A673 (cell line): ENCODE measurements around the gene HSDL2. TPM values are rescaled to one million over a fixed set of nuclear protein-coding genes. Genes with fewer than 3 reads are reported as not detected.

Experiments
- BruUV-seq: library from RNA; stranded (reverse); fragments of 400-500 nt; replicated peaks from 2 replicates; lab custom pipeline; 2021; lab: Mats Ljungman, UMichigan
- CTCF ChIA-PET: fragments of 300-600 bp; sonication (Branson Sonifier 250); formaldehyde crosslinking; loops from one replicate; lab custom pipeline; 2022; ENCODE audit warnings: antibody characterized with exemption; lab: Charles Lee
- POLR2A ChIA-PET: fragments of 300-600 bp; sonication (Branson Sonifier 250); formaldehyde crosslinking; loops from one replicate; lab custom pipeline; 2022; ENCODE audit warnings: antibody characterized with exemption; ENCODE audit not compliant: low non-redundant PET; lab: Charles Lee
- DNase-seq: peaks from one replicate; pipeline ENCODE4 v3.0.0-alpha.2; 2015; ENCODE audit warnings: low spot score
- H3K27ac ChIP-seq: fragments of 200-600 bp; sonication (generic); 2 replicates; pipeline ENCODE4 v1.5.1; 2016; ENCODE audit warnings: mixed run types, low read depth, mild to moderate bottlenecking, mixed read lengths, antibody characterized with exemption, low read length; ENCODE audit not compliant: poor library complexity, severe bottlenecking
- H3K27me3 ChIP-seq: fragments of 200-600 bp; sonication (generic); replicated peaks from 2 replicates; pipeline ENCODE4 v1.6.1; 2017; ENCODE audit warnings: mixed run types, low read depth, mild to moderate bottlenecking, mixed read lengths, antibody characterized with exemption, low read length; ENCODE audit not compliant: insufficient read depth, poor library complexity
- H3K36me3 ChIP-seq: fragments of 200-600 bp; sonication (generic); 2 replicates; pipeline ENCODE4 v1.6.1; 2016; ENCODE audit warnings: mixed run types, mild to moderate bottlenecking, mixed read lengths, antibody characterized with exemption, low read length; ENCODE audit not compliant: insufficient read depth, poor library complexity, severe bottlenecking
- H3K4me1 ChIP-seq: fragments of 200-600 bp; sonication (generic); 2 replicates; pipeline ENCODE4 v1.6.1; 2017; ENCODE audit warnings: mixed run types, mild to moderate bottlenecking, mixed read lengths, antibody characterized with exemption, low read length; ENCODE audit not compliant: insufficient read depth, poor library complexity, severe bottlenecking
- H3K4me3 ChIP-seq: fragments of 200-600 bp; sonication (generic); 2 replicates; pipeline ENCODE4 v1.5.1; 2016; ENCODE audit warnings: low read depth, mixed run types, mild to moderate bottlenecking, mixed read lengths, low read length; ENCODE audit not compliant: poor library complexity, severe bottlenecking
- H3K9me3 ChIP-seq: fragments of 200-600 bp; sonication (generic); 2 replicates; pipeline ENCODE4 v1.6.1; 2016; ENCODE audit warnings: mixed run types, low read depth, mild to moderate bottlenecking, mixed read lengths, antibody characterized with exemption, low read length; ENCODE audit not compliant: poor library complexity, severe bottlenecking
- CTCF ChIP-seq: fragments of 300-800, 200-600 bp; sonication (generic); conservative IDR thresholded peaks from 2 replicates; pipeline ENCODE4 v1.5.1; 2017; ENCODE audit warnings: low read depth, mild to moderate bottlenecking, antibody characterized with exemption, low read length, moderate library complexity, mixed read lengths
- EZH2 ChIP-seq: fragments of 200-600 bp; sonication (generic); IDR thresholded peaks from 2 replicates; pipeline ENCODE4 v1.6.1; 2017; ENCODE audit warnings: borderline replicate concordance, low read depth, mild to moderate bottlenecking, mixed read lengths, antibody characterized with exemption, low read length; ENCODE audit not compliant: poor library complexity, severe bottlenecking
- intact Hi-C: fragments of 100-400 bp; cut with micrococcal nuclease; formaldehyde crosslinking; loops from one replicate; pipeline ENCODE4 v1.10.0; 2022; ENCODE audit not compliant: unreplicated experiment
- total RNA-seq: library from RNA; stranded (reverse); gene quantifications from 2 replicates; pipeline ENCODE4 v1.2.3, GENCODE V29; 2021

The HSDL2 gene
- total RNA-seq, 1 experiment from 2014 or later = 28.2 TPM

GRCh38 chr9:112494153-112494552, 114.2 kb downstream of the HSDL2 start:
- intact Hi-C loops = no loop called here
- CTCF ChIA-PET = no interaction called here
- TF ChIP-seq CTCF (no peak), EZH2 (no peak)

DNA sequence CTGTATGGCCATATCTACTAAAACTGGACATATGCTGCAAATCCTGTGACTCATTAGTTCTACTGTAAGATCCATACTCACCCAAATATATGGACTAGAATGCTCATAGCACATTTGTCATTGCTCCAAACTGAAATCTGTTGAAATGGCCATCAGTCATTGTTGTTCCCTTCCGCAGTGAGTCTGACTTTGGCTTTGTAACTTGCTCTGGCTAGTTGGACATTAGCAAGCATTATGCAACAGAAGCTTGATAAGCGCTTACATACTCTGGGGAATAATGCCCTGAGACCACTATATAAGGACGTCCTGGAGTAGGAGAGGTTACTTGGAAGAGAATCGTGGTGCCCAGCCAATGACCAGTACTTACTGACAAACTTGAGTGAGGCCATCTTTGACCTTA, 115.7 kb downstream of the HSDL2 start:
- TF ChIP-seq EZH2 = no peak
- no peak for TF ChIP-seq CTCF
- Histone ChIP-seq H3K27ac (no peak overlapping the region), H3K27me3 (no peaks in the 10 kb centered on the region), H3K4me1 (peaks cover 8% of the 10 kb centered on the region), H3K9me3 (peaks cover 18% of the 10 kb centered on the region), H3K4me3 (no peak overlapping the region), H3K36me3 (peaks cover 25% of the 10 kb centered on the region)
- CTCF ChIA-PET = no interaction called here
- POLR2A ChIA-PET = no interaction called here
- no peak for DNase-seq
- intact Hi-C loops = no loop called here
- BruUV-seq = no TSS peak

More at GRCh38 chr9:112494153-112494552, 114.2 kb downstream of the HSDL2 start:
- peaks cover 18% of the 10 kb centered on the region for H3K9me3 ChIP-seq
- no peaks in the 10 kb centered on the region for H3K27me3 ChIP-seq
- H3K4me1 ChIP-seq = peaks cover 22% of the 10 kb centered on the region
- H3K36me3 ChIP-seq = peaks cover 25% of the 10 kb centered on the region
- no peak overlapping the region for H3K27ac ChIP-seq
- no peak for DNase-seq
- POLR2A ChIA-PET = no interaction called here
- no TSS peak for BruUV-seq
- no peak overlapping the region for H3K4me3 ChIP-seq

GRCh38 chr9:112496074-112496722, 116.3 kb downstream of the HSDL2 start:
- DNase-seq = no peak
- POLR2A ChIA-PET = no interaction called here
- intact Hi-C loops = no loop called here

More at GRCh38 chr9:112496074-112496722, 116.3 kb downstream of the HSDL2 start:
- Histone ChIP-seq H3K9me3 (peaks cover 18% of the 10 kb centered on the region), H3K4me3 (no peak overlapping the region), H3K27ac (no peak overlapping the region), H3K4me1 (peaks cover 5% of the 10 kb centered on the region), H3K27me3 (no peaks in the 10 kb centered on the region), H3K36me3 (peaks cover 25% of the 10 kb centered on the region)
- CTCF ChIA-PET = no interaction called here
- BruUV-seq = no TSS peak
- TF ChIP-seq CTCF (no peak), EZH2 (no peak)
